GM19455 (cell line): ENCODE measurements around the gene VN1R4.
"Not testable (repeated sequence)": the region's sequence is repeated elsewhere in the genome, so short reads cannot be mapped to it uniquely, and the experiment has no call there.

ENCODE experiments used
- ATAC-seq: cut with Tn5 transposase; IDR thresholded peaks from one replicate; pipeline ENCODE4 v1.9.1; 2021; ENCODE audit not compliant: unreplicated experiment

The VN1R4 gene, protein sequence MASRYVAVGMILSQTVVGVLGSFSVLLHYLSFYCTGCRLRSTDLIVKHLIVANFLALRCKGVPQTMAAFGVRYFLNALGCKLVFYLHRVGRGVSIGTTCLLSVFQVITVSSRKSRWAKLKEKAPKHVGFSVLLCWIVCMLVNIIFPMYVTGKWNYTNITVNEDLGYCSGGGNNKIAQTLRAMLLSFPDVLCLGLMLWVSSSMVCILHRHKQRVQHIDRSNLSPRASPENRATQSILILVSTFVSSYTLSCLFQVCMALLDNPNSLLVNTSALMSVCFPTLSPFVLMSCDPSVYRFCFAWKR

DNA sequence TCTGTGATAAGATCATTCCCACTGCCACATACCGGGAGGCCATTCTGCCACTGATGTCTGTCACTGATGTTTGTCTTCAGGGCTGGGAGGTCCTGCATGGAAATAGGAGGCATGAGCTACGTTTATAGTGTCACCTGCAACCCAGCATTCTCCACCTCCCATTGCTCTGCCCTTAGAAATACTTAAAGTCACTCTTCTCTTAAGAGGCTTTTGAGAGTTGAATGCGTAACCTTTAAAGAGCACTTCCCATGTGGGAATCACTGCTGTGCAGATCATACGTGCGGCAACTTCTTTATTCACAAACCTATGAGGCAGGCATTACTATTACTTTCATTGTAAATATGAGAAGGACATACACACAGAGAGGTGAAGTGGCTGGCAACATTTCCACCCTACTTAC is at the start of gene VN1R4:
Gene VN1R4, minus strand, starts transcription at position 101 of the 400 bp plus-strand sequence. Its CDS starts 58 bp downstream, at position 43.
- ATAC-seq = not testable (repeated sequence)

DNA sequence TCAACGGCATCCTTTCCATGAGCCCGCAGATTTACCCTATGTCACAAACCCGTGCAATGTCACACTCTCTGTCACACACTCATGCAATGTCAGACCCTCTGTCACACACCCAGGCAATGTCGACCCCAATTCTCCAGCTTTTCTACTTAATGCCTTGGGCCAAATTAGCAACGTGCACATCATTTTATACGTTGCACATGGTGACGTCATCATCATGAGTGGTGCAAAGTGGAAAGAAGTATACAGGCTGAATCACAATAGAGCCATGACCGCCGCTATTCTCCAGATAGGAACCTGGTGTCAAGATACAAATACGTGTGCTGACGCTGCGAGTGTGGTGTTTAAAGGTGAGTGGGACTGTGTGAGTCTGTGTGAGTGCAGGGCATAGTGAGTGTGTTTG is 44.4 kb upstream of the VN1R4 start:
- no peak for ATAC-seq

DNA sequence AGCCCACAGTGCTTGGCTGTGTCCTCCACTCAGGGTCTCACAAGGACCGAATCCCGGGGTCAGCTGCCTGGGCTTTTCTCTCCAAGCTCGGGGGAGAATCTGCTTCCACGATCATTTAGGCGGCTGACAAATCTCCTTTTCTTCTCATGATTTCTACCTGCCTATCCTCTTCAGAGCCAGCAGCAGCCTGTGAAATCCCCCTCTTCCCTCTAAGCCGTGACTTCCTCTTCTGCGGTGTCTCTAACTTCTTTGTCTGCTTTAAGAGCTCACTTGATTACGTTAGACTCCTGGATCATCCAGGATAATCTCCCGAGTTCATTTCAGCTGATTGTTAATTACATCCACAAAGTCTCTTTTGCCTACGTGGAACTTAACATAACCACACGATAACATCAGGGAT is 43.5 kb upstream of the VN1R4 start:
- ATAC-seq = no peak

DNA sequence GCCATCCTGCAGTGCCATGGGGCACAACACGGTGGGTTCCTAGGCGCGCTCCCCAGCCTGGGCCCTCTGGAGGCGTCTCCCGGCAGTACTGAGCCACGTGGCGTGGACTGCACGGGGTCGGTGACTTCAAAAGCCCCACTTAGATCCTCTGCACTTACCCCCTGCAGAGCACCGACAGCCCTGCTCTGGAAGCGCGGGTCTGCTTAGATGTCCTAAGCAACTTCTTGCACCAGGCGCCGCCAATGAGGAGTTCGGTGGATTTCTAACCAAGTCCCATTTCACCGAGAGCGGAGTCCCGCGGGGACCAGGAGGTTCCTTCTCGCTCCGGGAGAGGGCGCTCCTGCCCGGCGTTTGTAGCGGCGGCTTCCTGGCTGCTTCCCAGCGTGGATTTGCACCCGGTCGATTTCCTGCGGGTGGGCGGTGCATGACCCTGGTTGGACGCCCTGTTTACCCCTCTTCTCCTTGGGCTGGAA is 40.9 kb upstream of the VN1R4 start:
- no peak for ATAC-seq

DNA sequence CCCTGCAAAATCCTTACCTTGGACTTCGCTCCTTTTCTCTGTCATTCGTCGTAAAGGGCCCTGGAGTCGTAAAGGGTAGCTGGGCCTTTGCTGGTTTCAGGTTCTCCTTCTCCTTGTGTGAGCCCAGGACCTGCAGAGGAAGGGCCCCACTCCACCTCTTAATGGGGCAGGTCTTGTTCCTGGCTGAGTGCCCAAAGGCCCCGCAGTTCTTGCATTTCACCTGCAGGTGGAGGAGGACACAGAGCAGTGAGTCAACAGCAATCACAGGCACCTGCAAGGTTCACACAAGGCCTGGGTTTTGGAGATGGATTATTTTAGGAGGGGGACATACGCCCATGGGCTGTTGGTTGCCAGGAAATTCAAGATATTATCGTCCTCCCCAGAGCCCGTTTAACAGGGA is 33.8 kb upstream of the VN1R4 start:
- ATAC-seq = not testable (repeated sequence)

DNA sequence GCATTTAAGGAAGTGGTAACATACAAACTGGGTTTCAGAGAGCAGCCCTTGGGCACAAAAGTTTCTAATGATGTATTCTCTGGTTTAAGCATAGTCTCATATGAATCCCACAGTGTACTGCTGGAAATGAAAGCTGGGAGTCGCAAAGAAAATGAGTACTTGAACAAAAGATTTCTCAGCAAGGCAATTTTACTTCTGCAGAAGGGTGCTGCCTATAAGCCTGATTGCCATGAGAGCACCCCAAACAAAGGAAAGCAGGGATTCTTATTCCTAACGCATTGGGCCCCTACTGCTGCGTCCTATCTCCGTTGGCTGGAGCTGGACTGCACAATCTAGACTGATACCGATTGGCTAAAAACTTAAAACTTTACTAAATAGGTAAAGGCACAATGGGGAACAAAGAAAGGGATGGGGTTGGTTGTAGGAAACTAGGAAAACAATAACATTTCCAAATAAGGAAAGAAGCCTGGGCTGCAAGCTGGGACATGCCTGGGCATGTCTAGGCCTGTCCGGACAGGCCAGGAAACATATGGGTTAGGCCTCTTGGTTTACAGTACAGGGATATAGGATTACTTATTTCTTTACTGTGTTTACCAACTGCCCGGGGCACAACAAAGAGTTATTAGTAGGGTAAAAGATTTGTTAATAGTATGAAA is 27.4 kb upstream of the VN1R4 start:
- ATAC-seq = no peak

DNA sequence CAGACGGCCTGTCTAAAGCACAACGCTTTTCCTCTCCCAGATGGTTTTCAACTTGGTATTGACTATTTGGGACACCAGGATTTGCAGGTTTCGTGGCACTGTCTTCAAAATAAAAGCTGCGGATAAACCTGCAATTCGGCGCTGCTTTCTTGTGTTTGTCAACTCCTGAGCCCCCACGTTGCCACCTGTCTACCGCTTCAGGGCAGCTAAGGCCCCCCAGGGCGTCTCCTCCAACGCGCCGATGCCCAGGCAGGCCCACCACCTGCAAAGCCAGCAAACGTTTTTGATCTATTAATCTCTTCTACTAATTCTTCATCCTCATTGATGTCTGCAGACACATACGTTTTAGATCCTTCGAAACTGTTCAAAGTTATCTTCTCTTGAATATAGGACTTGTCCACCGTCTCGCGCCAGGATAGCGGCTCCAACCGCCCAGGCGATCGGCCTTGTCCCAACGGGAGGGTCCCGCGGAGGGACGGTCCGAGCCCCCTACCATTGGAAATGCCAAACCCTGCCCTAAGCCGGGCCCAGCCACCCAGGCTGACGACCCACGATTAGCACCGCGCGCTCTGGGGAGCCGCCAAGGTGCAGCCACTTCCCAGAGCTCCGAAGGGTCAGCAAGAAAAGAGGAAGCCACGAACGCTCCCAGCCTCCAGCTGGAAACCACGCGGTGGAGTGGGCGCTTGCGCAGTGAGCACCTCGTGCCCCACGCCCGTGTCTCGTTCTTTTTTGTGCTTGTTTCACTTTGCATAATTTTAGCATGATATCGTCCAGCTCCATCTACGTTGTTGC is 23.4 kb upstream of the VN1R4 start:
- no peak for ATAC-seq

DNA sequence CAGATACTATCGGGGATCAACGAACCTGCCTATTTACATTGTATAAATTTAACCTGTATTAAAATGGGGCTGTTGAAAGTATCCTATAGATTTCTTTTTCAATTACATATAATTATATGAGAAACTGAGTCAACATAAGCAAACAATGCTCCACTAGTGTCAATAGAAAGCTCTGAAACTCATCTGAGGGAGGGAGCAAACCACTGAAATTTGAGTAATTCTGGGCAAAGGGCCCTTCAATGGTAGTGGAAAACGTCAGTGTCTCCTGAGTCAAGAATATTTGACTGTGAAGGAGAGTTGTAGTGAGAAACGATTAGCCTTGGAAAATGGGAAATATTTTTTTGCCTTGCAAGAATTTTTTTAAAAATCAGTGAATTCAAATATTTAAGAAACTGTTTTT is 17.6 kb upstream of the VN1R4 start:
- no peak for ATAC-seq

DNA sequence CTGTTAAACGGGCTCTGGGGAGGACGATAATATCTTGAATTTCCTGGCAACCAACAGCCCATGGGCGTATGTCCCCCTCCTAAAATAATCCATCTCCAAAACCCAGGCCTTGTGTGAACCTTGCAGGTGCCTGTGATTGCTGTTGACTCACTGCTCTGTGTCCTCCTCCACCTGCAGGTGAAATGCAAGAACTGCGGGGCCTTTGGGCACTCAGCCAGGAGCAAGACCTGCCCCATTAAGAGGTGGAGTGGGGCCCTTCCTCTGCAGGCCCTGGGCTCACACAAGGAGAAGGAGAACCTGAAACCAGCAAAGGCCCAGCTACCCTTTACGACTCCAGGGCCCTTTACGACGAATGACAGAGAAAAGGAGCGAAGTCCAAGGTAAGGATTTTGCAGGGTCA is 14.4 kb upstream of the VN1R4 start:
- not testable (repeated sequence) for ATAC-seq

DNA sequence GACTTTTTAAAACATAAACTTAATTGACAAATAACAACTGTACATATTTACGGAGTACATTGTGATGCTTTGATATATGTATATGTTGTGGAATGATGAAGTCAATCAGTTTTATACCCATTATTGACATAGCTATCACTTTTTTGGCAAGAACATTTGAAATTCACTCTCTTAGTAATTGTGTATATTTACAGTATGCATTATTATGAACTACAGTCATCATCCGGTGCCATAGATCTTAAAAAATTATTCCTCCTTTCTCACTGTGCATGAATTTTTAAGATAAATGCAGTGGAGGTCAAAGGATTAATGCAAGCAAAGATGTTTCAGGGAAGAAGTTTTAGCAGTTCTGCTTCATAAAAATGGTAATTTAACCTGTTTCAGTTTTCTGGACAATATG is 8.0 kb upstream of the VN1R4 start:
- ATAC-seq = no peak

DNA sequence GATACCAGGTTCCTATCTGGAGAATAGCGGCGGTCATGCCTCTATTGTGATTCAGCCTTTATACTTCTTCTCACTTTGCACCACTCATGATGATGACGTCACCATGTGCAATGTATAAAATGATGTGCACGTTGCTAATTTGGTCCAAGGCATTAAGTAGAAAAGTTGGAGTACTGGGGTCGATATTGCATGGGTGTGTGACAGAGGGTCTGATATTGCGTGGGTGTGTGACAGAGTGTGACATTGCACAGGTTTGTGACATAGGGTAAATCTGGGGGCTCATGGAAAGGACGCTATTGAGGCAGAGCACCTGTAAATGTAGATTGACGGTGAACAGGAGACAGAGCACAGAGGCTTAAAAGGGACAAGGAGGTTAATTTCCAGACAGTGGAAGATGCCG is 4.5 kb upstream of the VN1R4 start:
- ATAC-seq = no peak

DNA sequence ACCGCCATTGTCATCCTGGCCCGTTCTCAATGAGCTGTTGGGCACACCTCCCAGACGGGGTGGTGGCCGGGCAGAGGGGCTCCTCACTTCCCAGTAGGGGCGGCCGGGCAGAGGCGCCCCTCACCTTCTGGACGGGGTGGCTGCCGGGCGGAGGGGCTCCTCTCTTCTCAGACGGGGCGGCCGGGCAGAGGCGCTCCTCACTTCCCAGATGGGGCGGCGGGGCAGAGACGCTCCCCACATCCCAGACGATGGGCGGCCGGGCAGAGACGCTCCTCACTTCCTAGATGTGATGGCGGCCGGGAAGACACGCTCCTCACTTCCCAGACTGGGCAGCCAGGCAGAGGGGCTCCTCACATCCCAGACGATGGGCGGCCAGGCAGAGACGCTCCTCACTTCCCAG is 2.3 kb upstream of the VN1R4 start:
- not testable (repeated sequence) for ATAC-seq

DNA sequence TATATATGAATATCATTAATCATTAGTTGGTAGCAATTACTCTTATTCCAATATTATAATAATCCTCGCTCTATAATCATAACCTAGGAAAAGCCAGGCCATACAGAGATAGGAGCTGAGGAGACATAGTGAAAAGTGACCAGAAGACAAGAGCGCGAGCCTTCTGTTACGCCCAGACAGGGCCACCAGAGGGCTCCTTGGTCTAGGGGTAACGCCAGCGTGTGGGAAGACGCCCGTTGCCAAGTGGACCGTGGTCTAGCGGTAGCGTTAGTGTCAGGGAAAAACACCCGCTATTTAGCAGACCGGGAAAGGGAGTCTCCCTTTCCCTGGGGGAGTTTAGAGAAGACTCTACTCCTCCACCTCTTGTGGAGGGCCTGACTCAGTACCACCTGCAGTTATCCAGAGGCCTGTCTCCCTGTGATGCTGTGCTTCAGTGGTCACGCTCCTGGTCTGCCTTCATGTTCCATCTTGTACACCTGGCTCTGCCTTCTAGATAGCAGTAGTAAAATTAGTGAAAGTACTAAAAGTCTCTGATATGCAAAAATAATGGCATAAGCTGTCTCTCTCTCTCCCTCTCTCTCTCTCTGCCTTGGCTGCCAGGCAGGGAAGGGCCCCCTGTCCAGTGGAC is 9.7 kb downstream of the VN1R4 start, which contains the start of gene VN1R2:
Gene VN1R2, plus strand, starts transcription at position 578 of the 628 bp plus-strand sequence. CDS start 84 bp downstream, outside the sequence.
- not testable (repeated sequence) for ATAC-seq

DNA sequence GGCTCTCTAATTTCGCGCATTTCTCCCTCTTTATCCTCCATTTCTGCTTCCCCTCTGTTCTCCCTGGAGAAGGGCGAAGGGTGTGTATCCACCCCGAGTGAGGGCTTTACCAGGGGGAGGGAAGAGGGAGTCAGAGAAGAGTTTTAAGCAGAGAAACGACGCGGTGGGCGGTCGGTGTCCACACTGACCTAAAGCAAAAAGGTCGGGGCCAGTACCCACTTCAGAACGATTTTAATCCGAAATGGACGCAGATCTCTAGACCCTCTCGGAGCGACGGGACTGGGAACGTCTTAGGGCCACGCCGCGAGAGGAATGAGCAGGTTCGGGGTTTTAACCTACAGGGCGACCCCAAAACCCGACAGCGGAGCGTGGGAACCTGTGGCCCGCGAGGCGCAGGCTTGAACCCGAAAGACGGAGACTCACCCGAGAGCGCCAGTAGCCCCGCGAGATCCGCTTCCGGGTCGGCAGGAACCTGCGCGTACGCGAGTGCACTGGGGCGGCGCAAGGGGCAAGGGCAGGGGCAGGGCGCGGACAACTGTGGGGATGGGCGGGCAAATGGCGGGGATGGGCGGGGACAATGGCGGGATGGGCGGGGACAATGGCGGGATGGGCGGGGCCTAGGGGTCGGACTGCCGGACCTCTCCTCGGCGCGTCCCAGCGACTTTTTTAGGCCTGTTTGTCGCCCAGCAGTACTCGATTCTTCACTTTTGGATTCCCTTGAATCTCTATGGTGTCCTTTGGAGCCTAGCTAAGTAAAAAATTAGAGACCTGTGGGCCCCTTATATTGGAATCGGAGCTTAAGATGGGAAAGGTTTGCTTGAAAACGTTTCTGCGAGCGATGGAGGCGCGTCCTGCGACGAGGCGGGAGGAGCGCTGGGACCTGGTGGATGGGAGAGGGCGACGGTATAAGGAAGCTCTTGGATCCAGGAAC is 12.8 kb downstream of the VN1R4 start, which contains the start of gene ZNF677:
Gene ZNF677, minus strand, starts transcription at position 463 of the 931 bp plus-strand sequence. CDS start 3,323 bp downstream, outside the sequence.
- ATAC-seq = no peak

DNA sequence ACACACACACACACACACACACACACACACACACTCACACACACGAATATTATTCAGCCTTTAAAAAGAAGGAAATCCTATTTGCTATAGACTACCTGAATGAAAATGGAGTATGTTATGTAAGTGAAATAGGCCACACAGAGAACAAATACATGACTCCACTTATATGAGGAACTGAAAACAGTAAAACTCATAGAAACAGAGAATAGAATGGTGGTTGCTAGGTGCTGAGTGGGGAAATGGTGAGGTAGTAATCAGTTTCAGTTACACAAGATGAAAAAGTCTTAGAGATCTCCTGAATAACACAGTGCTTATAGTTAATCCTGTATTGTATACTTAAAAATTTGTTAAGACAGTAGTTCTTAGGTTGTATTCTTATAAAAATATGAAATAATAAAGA is 21.0 kb downstream of the VN1R4 start:
- no peak for ATAC-seq

DNA sequence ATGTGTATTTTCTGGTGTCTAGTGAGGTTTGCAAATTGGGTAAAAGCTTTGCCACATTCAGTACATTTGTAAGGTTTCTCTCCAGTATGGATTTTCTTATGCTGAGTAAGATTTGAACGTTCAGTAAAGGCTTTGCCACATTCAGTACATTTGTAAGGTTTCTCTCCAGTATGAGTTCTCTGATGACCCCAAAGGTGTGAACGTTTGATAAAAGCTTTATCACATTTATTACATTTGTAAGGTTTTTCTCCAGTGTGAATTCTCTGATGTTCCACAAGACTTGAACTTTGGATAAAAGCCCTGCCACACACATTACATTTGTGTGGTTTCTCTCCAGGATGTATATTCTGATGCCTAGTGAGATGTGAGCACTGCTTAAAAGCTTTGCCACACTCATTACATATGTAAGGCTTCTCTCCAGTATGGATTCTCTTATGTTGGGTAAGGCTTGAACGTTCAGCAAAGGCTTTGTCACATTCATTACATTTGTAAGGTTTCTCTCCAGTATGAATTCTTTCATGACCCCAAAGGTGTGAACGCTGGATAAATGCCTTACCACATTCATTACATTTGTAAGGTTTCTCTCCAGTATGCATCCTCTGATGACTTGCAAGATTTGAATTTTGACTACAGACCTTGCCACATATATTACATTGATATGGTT is 30.3 kb downstream of the VN1R4 start:
- no peak for ATAC-seq

DNA sequence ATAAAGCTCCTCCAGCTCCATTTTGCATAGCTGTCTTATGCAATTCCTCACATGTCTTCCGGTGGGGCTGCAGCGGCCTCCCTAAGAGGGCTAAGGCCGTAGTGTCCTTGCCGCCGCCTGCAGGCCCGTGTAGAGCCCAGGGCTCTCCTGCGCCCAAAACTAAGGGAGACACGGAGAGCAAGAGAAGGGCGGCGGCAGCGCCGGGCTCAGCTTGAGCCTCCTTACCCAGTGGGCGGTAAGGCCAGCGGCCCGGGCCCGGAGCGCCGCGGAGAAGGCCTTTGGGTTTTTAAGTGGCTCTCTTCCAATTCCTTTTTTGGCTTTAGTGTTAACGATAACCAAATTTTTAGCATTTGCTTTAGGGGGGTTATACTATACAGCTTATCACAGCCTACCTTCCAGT is 42.9 kb downstream of the VN1R4 start:
- ATAC-seq = no peak

DNA sequence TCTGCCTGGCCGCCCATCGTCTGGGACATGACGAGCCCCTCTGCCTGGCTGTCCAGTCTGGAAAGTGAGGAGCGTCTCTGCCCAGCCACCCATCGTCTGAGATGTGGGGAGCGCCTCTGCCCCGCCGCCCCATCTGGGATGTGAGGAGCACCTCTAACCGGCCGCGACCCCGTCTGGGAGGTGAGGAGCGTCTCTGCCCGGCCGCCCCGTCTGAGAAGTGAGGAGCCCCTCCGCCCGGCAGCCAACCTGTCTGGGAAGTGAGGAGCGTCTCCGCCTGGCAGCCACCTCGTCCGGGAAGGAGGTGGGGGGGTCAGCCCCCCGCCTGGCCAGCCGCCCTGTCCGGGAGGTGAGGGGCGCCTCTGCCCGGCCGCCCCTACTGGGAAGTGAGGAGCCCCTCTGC is 44.8 kb downstream of the VN1R4 start:
- ATAC-seq = not testable (repeated sequence)
